GM18868 (cell line): Measurements from ENCODE around the gene MYL6.
"Not testable (repeated sequence)": the region's sequence is repeated elsewhere in the genome, so short reads cannot be mapped to it uniquely, and the experiment has no call there.

Experiments used
- ATAC-seq: cut with Tn5 transposase; IDR thresholded peaks from one replicate; pipeline ENCODE4 v1.9.1; 2021; ENCODE audit warnings: mild to moderate bottlenecking, moderate library complexity; ENCODE audit not compliant: unreplicated experiment

Gene MYL6

DNA sequence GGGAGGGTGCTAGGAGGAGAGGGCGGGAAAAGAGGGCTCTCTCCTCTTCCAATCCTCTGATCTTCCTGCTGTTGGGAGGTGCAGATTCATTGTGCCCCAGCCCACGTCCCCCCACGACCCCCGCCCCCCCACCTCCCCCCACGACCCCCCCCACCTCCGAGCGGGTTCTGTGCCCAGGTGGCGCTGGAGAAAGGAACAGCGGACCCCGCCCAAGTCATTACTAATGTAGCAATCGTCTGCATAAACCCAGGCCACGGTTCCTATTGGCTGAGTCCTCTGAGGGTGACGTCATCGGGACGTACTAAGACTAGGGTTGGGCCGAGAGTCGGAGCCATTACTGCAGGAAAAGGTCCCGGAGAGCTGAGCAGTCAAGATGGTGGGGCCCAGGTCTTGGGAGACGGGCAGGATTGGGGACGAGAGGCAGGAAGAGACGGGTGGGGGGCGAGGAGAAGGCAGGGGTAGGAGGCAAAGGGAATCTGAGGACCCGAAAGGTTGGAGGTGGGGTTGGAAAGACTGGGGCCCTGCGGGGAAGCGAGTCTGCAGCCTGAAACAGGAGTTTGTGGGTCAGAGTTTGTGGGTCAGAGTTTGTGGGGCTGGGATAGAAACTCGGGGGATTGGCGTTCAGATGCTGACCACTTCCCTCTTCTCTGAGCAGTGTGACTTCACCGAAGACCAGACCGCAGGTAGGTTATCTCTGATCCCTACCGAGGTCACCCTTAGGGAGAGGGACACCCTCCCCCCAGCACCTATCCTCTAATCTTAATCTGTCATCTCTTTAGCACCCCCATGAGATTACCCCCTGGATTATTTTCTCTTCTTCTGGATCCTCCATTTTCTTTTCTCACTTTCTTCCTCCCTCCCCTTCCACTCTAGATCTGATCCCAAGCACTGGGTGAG lies at the start of gene MYL6:
Gene MYL6 (plus strand): TSS at position 331 of the 897 bp plus-strand sequence. CDS start 43 bp downstream, at position 374.
- peak; percentile 89 for ATAC-seq

DNA sequence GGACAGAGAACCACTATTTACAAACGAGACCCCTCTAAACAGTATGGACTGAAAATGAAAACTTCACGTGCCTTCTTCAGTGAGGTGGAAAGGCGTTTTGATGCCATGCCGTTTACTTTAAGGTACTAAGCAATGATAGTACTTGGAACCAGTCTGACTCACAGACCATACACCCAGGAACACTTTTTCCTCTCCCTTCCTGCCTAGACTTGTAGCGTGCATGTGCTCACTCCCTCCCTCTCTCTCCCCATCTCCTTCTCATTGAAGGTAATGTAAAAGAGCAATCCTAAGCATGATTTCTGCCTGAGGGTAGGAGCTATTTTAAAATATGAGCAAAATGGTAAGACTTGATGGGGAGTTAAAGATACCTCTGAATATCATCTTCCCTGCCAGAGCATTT lies 47.6 kb upstream of the MYL6 start:
- no peak for ATAC-seq

DNA sequence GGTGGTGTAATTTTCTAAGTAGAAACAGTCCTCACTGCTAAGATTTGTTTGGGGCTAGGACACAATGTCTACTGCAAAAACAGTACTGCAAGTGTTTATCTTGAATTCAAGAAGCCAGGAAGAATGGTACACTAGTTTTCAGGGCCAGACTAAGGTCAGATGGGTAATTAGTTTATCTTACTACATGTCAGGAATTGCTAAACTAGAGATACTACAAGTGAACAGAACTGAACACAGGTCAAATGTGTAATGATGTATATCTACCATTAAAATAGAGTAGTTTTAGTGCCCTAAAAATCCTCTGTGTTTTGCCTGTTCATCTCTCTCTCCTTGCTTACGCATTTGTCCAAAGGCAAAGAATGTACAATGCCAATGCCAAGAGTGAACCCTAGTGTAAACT lies 44.1 kb upstream of the MYL6 start:
- no peak for ATAC-seq

DNA sequence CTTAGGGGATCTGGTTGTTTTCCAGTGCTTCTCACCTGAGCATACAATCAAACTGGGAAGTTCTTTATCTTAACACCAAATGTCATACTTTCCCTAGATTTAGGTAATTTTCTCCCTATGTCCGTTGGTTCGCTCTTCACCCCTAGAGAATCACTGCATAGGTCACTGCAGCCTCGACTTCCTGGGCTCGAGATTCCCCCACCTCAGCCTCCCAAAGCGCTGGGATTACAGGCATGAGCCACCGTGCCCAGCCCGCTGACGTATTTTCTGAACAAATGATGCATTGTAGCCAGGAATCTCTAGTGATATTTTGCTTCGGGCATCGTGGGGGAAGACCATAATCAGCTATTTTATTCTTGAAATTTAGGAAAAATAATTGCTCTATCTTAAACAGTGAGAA lies 42.8 kb upstream of the MYL6 start:
- ATAC-seq = no peak

DNA sequence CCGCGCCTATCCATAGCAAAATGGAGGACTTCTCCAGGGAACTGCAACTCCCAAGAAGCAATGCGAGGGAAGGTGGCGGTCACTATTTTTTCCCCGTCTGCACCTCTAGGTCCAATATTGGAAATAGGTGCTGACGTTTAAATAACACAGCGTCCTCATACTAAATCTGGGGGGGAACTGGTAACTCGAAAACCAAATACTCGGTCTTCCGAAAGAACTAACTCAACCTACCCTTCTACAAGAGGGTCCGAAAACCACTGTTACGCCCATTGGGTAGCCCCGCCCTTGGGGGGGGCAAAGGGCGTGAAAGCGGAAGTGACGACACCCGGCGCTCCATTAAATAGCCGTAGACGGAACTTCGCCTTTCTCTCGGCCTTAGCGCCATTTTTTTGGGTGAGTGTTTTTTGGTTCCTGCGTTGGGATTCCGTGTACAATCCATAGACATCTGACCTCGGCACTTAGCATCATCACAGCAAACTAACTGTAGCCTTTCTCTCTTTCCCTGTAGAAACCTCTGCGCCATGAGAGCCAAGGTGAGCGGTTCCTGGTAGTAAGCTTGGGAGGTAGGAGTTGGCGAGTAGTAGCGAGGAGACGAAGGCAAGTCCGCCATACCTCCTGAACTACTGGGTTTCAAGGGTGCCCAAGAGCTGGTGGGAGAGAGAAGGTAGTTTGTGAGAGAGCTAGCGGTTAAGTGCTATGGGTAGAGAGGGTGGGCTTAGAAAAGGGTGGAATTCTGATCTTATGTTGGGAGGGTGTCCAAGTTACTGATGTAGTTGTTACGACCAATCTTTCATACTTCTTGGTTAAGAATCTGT lies 41.7 kb upstream of the MYL6 start, which contains the start of gene RPL41:
Gene RPL41 (plus strand): TSS at position 367 of the 815 bp plus-strand sequence.
- ATAC-seq = peak; percentile 36

DNA sequence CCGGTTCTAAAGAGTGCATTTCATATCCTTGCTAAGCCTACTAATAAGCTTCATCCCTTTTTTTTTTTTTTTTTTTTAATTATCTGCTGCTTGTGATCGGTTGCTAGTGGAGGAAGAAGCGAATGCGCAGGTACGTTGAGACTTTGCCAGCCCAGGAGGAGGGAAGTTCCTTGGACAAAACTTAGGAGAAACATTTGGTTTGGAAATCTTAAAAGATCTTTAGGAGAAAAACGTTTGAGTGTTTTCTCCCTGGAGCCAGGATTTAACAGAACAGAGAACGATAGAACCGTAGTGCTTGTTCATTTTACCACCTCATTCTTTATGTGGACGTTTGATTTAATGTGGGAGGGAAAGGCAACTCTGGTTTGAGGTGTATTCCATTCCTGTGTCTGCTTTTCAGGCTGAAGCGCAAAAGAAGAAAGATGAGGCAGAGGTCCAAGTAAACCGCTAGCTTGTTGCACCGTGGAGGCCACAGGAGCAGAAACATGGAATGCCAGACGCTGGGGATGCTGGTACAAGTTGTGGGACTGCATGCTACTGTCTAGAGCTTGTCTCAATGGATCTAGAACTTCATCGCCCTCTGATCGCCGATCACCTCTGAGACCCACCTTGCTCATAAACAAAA lies 41.0 kb upstream of the MYL6 start:
- ATAC-seq = not testable (repeated sequence)

DNA sequence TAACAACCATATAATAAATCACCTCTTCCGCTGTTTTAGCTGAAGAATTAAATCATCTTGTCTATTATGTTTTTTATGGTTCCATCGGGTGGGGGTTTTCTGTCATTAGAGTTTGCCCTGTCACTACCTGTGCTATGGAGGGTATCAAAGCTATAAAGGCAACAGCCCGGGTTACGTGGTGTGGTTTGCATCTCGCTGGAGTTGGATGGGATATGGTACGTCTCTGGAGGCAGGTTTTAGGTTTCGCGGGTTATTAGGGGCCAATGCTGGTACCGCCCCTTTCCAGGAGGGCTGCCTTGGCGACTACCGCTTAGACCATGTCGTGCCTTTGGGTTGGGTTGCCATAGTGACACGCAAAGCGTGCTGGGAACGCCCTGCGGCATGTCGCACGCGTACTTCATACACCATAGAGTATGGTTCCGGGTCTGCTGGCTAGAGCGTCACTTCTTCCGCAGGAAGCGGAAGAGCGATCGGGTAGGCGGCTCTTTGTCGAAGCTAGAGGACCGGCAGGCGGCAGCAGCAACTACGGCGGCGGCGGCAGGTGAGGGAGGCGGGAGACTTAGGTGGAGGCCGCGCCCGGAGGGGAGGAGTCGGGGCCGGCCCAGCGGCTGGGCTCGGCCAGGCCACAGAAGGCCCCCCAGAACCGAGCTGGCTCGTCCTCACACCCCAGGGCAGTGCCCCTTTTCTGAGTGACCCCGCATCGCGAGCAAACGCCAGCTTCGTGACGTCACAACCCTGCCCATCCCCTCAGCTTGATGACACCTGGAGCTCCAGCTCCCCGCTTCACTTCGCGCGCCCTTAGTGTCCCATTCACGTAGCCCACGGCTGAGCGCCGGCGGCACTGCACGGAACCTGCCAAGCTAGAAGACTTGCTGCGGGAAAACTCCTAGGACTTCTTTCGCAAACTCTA lies 40.1 kb upstream of the MYL6 start, which contains the start of gene ZC3H10:
Gene ZC3H10 (plus strand): TSS at position 489 of the 910 bp plus-strand sequence. CDS start 2,297 bp downstream, outside the sequence.
- ATAC-seq = peak; percentile 86

DNA sequence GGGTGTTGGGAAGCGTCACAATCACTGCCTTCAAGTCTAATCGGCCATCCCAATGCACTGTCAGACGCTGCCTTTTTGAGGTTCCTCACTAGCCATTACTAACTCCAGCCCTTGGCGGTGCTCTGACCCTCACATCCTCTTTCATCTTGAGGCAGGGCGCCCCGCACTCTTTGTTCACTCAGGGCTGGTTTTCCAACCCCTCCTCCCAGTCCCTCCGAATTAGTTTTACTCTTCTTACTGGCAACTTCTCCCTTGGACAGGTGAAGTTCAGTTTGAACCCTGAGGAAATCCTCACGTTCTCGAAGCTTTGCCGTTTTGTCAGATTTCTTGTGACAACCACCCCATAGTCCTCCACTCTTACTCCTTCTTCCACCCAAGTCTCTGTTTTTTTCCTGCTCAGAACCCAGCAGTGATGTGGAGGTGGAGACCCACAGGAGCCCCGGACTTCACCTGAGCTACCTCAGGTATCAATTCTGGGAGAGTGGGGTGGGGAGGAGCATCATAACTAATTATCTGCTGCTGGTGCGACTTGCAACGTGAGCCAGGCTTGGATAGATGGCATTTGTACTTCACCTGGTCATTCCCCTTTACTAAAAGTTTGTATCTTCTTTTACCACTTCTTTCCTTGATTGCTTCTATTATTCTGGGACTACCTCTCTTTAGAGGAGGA lies 39.3 kb upstream of the MYL6 start:
- ATAC-seq = peak; percentile 1

DNA sequence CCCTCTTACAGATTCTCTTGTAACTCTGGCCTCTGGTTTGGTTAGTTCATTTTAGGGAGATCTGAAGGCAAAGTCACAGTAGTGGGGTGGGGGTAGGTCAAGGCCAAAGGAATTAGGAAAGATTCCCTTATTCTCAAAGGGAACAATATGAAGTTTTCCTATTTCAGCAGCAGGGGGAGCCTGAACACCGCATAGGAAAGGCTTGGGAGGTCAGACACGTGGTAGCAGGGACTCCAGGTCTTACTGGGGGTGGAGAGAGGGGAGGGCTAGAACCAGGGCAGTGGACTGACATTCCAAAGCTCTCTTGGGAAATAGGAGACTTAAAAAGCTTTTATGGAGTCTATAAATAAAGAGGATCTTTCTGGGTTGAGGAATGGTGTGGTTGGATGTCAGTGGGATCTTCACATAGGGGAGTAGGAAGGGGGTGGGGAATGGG lies 38.8 kb upstream of the MYL6 start:
- ATAC-seq = no peak

DNA sequence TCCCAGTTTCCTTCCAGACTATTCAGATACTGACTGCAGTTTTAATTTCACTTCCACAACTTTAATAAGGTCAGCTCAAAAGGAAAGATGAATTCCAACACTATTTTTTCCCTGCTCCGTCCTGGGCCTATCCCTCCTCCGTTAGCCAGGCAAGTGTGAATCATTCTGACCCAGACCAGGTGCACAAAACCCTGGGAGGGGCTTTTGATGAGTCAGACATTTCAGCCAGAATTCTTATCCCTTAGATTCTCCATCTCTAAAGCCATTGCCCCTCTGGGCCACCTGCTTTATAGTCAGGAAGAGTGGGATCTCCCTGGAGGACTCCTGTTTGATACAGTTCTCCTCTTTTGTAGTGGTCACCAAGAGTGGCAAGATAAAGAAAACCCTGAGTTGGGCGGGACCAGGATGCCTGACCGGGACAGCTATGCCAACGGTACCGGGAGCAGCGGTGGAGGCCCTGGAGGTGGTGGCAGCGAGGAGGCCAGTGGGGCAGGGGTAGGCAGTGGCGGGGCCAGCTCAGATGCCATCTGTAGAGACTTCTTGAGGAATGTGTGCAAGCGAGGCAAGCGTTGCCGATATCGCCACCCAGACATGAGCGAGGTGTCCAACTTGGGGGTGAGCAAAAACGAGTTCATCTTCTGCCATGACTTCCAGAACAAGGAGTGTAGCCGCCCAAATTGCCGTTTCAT lies 37.9 kb upstream of the MYL6 start:
- ATAC-seq = no peak

DNA sequence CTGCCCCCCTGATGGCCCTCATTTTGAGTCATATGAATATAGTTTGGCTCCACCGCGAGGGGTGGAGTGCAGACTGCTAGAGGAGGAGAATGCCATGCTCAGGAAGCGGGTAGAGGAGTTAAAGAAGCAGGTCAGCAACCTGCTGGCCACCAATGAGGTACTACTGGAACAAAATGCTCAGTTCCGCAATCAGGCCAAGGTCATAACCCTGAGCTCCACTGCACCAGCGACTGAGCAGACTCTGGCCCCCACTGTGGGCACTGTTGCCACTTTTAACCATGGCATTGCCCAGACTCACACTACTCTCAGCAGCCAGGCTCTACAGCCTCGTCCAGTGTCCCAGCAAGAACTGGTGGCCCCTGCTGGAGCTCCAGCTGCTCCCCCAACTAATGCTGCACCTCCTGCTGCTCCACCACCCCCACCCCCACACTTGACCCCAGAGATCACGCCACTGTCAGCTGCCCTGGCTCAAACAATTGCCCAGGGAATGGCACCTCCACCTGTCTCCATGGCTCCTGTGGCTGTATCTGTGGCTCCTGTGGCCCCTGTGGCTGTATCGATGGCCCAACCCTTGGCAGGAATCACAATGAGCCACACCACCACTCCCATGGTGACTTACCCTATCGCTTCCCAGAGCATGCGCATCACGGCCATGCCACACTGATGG lies 36.8 kb upstream of the MYL6 start:
- no peak for ATAC-seq

DNA sequence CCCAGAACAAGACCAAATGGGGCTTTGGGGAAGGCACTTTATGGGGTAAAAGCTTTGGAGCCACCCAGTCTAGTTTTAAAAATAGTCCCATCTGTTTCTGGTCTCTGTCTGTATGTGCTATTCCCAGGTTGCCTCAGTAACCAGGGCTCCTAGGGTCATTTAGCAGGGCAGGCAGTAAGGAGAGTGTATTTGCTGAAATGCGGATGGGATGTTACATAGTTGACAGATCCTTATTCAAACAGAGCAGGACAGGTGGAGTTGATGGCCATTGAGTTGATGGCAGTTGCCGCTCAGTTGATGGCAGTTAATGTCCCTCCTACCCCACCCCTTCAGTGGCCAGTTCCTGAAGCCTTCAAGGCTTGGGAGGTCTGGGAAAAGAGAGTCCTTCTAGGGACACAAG lies 35.5 kb upstream of the MYL6 start:
- no peak for ATAC-seq

DNA sequence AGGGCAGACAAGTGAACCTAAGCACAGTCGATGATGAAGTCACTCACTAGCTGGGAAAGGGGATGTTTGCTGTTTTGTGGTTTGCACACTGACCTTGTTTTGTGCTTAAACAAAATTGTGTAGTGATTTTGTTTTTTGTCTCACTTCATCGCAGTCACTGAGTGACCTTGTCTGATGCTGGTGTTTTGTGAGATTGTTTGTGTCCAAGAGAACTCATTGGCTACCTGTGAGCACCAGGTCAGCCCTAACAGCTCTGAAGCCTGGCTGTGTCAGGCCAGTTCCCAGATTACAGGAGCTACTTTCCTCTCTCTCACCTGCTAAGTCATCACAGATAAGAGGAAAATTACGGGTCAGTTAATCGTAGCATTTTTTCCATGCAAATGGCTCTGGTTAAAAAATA lies 34.0 kb upstream of the MYL6 start:
- ATAC-seq = no peak

DNA sequence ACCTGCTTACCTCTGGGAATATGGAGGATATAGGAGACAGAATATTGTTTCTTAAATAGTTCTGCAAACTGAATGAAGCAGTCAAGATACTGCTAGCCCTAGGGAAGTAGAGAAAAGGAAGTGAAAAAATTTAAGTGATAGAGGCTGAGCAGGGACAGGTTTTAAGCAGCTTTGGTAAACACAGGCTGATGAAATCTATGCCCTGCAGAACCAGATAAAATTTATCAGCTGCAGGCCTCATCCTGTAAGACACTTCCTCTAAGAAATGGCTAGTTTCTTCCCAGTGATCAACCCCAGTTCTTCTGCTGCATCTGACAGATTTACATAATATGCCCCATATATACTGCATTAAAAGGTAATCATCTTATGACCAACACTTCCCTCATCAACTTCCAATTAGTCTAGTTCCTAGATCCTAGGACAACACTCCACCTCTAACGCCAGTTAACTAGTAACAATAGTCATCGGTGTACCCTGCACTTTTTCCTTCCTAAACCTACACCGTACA lies 31.4 kb upstream of the MYL6 start:
- ATAC-seq = no peak

DNA sequence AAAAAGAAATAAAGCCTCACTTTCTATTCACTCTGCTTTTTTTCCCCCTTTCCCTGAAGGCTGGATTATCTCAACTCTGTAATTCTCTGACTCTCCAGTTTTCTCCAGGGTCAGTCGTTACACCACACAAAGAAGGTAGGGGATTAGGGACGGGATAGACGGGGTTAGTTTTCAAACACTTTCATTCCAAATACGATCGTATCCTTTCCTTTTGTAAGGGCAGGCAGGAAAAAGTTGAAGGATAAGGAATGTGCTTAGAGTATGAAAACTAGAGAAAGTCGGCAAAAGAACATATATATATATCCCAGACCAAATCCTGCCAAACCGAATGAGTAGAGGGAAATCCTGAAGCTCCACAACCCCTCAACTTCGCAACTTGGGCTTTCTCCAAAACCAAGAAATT lies 30.7 kb upstream of the MYL6 start:
- ATAC-seq = no peak

DNA sequence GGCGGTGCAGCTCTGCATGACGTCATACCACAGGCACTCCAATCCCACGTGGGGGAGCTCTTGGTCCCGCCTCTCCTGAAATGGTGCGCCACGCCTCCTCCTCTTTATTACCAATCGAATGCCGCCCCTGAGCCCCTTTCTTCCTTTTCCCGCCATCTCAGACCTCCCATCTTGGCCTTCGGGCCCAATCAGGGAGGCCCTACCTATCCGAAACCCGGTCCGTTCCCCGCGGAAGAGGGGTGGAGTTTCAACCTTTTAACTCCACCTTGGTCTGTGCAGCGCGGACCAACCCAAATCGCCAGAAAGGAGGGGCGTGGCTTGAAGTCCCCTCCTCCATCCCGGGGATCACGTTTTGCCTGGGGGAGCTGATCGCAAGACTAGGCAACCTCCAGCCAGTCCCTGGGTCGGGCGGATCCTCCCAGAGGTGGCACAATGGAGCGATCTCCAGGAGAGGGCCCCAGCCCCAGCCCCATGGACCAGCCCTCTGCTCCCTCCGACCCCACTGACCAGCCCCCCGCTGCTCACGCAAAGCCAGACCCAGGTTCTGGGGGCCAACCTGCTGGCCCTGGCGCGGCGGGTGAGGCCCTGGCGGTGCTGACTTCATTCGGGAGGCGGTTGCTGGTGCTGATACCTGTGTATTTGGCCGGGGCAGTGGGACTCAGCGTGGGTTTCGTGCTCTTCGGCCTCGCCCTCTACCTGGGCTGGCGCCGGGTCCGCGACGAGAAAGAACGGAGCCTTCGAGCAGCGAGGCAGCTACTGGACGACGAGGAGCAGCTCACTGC lies 30.1 kb upstream of the MYL6 start, which contains the start of gene ESYT1:
Gene ESYT1 (plus strand): TSS at position 380 of the 782 bp plus-strand sequence. CDS start 53 bp downstream, at position 433.
- peak; percentile 88 for ATAC-seq

DNA sequence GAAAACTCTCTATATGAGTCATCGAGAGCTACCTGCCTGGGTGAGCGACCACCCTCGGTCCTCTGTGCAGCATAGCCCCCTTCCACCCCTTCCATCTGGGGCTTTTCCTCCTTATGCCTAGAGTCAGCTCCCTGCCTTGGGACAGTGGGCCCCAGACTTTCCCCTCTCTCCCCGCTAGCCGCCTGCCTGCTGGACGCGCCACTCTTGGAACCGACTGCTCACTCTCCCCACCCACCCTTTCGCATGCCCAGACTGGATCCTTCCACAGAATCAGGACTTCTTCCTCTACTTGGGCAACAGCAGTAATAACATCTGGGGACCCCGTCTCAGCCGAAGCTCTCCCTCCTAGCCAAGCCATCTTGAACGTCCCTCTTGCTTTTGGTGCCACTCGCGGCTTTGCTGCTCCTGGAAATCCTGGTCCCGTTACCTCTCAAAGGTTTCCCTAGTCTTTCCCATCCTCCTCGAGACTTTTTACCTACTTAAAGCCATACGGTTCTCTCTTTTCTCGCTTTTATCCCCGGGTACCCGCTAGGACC lies 29.4 kb upstream of the MYL6 start:
- no peak for ATAC-seq
